Myocyte (in vitro differentiated cells): ENCODE data around the gene KCNH1. TPM values are rescaled to one million over a fixed set of nuclear protein-coding genes. Genes with fewer than 3 reads are reported as not detected.

Source experiments
- DNase-seq: peaks from one replicate; pipeline ENCODE4 v3.0.0-alpha.2; 2012; ENCODE audit warnings: low read depth
- total RNA-seq: library from RNA; depleted of rRNA; stranded (reverse); fragments of >200 nt; gene quantifications from 2 replicates; pipeline ENCODE4 v1.2.3, GENCODE V29; 2014

KCNH1 gene
- total RNA-seq, 1 donor from 2014 or later = 10.3 TPM

DNA sequence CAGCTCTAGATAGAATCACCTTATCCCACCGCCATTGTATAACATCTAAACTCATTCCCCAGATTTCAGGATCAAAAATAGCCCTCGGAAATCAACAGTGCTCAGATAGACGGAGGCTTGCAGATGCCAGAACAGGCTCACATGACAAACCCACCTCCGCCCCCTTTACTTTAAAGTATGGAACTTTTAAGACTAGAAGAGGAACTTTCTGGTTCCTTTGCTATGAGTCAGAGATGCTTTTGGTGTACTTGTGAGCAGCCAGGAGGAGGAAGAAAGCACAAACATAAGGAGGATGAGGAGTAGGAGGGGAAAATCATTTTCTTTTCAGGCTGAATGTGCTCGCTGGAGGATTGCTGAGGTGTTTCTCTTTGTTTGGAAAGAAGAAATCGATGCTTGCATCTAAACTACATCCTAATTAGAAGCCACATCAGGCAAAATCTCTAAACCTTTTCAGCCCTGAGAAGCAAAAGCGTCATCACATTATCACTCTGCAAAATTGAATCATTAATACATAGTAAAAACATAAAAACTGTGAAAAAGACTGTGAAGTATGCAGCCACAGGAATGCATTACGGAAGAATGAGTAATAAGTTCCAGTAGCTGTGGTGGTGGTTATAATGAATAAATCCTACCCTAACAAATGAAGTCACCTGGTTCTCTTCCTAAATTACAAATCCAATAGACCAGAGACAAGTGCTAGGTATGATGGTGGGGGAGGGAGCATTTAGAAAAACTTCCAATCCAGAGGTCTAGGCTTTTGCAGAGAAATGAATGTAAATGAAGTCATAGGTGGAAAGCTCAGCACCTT lies 251.3 kb downstream of the KCNH1 start:
- DNase-seq = peak; percentile 70

DNA sequence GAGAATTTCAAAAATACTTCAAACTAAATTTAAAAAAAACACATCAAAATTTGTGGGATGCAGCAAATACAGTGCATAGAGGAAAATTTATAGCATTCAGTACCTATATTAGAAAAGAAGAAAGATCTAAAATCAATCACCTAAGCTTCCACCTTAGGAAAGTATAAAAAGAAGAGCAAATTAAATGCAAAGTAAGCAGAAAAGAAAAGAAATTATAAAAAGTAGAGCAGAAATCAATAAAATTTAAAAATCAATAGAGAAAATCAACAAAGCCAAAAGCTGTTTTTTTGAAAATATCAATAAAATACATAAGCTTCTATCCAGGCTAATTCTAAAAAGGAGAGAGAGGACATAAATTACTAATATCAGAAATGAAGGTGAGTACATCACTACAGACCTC lies 255.4 kb downstream of the KCNH1 start:
- DNase-seq = no peak

GRCh38 chr1:210876275-210876674 lies 257.7 kb downstream of the KCNH1 start:
- no peak for DNase-seq

DNA sequence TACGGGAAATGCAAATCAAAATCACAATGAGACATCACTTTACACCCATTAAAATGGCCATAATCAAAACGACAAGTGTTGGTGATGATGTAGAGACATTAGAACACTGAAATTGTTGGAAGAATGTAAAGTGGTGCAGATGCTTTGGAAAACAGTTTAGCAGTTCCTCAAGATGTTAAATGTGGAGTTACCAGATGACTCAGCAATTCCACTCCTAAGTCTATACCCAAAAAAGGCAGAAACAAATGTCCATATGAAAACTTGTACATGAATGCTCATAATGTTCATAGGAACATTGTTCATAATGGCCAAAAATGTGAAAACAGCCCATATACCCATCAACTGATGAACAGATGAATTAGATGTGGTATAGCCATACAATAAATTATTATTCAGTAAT lies 267.4 kb downstream of the KCNH1 start:
- DNase-seq = no peak

GRCh38 chr1:210857705-210858104 lies 276.2 kb downstream of the KCNH1 start:
- DNase-seq = no peak

- DNase-seq = no peak
Measured at GRCh38 chr1:210857146-210857663, 276.7 kb downstream of the KCNH1 start.

DNA sequence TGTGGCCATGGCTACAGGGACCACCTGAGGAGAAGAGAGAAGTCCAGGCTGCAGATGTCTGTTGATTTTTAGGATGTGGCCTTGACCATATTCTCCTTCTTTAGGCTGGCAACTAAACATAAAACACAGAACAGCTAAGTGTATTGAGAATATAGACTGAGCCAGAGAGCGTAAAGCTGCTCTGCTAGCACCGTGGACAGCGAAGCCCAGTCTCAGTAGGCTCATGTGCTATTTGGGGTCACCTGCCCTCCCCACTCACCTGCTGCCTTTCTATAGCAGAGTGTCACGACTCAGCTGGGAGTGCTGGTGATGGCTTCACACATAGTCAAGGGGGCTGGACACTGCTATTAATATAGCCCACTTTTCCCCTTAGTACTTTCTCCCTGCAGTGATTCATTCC lies 278.5 kb downstream of the KCNH1 start:
- no peak for DNase-seq

DNA sequence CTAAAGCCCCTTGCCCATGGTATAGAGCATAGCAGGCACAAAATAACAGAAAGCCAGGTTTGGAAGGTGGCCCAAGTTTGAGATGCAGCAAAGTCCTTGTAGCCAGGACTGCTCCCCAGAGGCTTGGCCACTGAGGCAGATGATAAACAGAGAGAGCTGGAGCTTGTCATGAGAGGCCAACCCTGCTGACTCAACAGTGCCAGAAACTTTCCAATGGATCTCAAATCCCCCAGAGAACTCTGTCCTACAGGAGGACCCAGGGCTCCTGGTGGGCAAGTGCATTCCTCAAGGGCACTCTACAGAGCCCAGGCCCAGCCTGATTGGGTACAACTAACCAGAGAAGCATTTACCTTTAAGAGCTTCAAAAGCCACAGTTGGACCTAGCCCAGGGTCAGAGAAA lies 280.7 kb downstream of the KCNH1 start:
- no peak for DNase-seq

DNA sequence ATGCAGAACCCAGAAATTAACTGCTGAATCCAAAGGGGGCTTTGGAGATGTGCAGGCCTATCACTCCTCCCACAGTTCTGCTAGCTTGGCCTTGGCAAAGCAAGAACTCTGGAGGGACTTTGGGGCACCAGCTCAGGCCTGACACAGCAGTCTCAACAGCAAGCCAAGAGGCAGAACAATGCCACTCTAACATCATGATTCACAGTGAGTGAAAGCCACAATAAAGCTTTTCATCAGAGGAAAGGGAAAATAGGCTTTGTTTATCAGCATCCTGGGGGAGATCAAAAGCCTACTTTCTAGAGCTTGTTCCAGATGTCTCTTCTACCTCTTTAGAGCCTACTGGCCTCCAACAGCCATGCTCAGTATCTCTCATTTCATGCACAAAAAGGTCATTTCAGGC lies 283.4 kb downstream of the KCNH1 start:
- DNase-seq = peak; percentile 38

- DNase-seq = no peak
Measured at GRCh38 chr1:210848474-210848873, 285.5 kb downstream of the KCNH1 start.

GRCh38 chr1:210841926-210842625 lies 291.9 kb downstream of the KCNH1 start:
- peak; percentile 59 for DNase-seq

- DNase-seq = no peak
Measured at GRCh38 chr1:210830034-210831028, 303.6 kb downstream of the KCNH1 start.

GRCh38 chr1:210828996-210829596 lies 304.9 kb downstream of the KCNH1 start:
- no peak for DNase-seq

DNA sequence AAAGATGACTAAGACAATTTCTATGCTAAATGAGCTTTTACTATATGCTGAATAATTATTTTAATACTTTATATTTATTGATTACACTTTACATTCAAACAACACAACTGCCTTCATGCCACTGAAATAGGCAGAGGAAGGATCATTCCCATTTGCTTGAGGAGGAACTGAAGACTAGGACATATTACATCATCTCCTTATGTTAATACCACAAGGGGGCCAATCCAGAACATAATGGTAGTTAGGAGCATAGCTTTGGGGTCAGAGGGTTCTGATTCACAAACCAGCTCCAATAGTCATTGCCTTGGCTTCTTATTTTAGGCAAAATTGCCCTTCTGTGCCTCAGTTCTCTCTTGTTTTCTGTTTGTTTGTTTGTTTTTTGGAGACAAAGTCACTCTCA lies 306.5 kb downstream of the KCNH1 start:
- no peak for DNase-seq

- no peak for DNase-seq
Measured at GRCh38 chr1:210826686-210827085, 307.3 kb downstream of the KCNH1 start.

- DNase-seq = no peak
Measured at GRCh38 chr1:210822932-210823331, 311.0 kb downstream of the KCNH1 start.

DNA sequence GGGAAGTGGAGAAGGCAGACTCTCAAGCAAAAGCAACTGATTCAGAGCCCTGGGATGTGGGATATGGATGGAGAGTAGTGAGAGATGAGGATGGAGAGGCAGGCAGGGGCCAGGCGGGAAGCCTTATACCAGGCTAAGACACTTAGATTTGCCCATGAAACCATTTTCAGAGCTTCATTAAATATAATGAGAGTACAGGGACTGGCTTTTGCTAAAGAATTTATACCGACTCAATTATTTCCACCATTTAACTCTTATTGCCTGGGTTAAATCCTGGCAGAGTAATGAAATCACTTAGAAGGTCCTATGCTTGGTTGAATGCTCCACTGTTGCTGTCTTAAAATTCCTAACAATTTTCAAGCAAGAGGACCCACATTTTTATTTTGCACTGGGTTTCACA lies 311.7 kb downstream of the KCNH1 start:
- no peak for DNase-seq

DNA sequence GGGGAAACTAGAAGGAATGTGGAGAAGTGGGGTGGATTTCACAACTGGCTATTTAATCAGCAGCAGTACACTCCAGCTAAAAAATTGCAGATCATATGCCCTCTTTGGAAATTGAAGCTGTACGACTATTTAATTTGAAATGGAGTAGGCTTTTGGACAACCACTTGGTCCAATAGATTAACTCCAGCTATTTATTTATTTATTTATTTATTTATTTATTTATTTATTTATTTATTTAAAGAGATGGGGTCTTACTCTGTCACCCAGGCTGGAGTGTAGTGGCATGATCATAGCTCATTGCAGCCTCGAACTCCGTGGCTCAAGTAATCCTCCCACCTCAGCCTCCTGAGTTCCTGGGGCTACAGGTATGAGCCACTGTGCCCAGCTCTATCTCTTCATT lies 312.3 kb downstream of the KCNH1 start:
- DNase-seq = no peak

- DNase-seq = no peak
Measured at GRCh38 chr1:210819266-210819665, 314.7 kb downstream of the KCNH1 start.

DNA sequence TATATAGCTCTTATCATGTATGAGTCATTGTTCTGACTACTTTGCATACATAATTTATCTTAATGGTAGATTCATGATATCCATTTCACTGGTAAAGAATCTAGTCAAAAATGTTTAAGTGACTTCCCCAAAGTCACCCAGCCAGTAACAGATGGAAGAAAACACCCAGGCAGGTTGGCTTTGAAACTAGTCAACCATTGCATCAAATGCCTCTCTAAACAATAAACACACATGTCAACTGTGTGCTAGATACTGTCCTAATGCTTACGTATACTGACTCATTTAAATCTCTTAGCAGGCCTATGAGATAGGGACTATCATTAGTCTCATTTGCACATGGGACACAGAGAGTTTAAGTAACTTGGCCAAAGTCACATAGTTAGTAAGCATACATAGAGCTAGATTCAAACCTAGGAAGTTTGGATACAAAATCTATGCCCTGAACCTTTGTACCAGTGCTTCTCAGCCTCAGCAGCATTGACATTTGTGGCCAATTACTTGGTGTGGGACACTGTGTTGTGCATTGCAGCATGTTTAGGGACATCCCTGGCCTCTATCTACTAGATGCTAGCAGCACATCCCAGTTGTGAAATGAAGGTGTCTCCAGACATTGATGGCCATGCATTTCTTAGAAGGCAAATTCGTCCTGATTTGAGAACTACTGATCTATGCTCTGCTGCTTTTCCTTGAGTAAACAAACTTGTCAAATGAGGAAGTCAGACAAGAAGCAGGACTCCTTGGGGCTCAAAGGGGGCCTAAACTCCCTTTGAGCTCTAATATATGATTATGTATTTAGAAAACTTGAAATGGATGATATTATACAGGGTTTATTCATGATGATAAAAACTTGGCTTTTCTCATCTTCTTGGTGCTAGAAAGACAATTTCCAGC lies 316.3 kb downstream of the KCNH1 start:
- no peak for DNase-seq
